ENCODE measurements around the gene RTBDN. TPM values are rescaled to one million over a fixed set of nuclear protein-coding genes. Genes with fewer than 3 reads are reported as not detected.

The RTBDN gene
- total and polyA plus RNA-seq, 2 of the 8 experiments (the other 6 are each of a cell fraction or from before 2014, with no cell fraction given): 4.0 to 4.8 TPM

GRCh38 chr19:12784871-12785430 is 49.4 kb downstream of the RTBDN start (continued):
- TF ChIP-seq CHD7 (IDR thresholded peaks at IDR 0.05; ENCODE audit: insufficient replicate concordance, low read length) (no peak), TBP (IDR thresholded peaks at IDR 0.05; ENCODE audit: low read depth, low read length) (no peak), CEBPB (IDR thresholded peaks at IDR 0.05; ENCODE audit: low read depth, low read length) (no peak), NRF1 (IDR thresholded peaks at IDR 0.05; ENCODE audit: low read depth, low read length) (no peak), CREB1 (IDR thresholded peaks at IDR 0.05) (no peak), ASH2L (IDR thresholded peaks at IDR 0.05; ENCODE audit: low read length) (no peak), RNF2 (IDR thresholded peaks at IDR 0.05; ENCODE audit: borderline replicate concordance, low read depth, low read length, missing control alignments, poor library complexity, severe bottlenecking) (no peak)

Measured in H1 (cell line).